NCI-H1694 treated with DMSO at 0.1 percent for 48 hours (cell line): ENCODE measurements around the gene BHLHE40.

ENCODE experiments used
- DNase-seq: peaks from one replicate; lab custom pipeline; 2025; lab: John Stamatoyannopoulos, UW

The BHLHE40 gene

GRCh38 chr3:4983739-4984510 lies 4.7 kb downstream of the BHLHE40 start:
- DNase-seq, result no peak

DNA sequence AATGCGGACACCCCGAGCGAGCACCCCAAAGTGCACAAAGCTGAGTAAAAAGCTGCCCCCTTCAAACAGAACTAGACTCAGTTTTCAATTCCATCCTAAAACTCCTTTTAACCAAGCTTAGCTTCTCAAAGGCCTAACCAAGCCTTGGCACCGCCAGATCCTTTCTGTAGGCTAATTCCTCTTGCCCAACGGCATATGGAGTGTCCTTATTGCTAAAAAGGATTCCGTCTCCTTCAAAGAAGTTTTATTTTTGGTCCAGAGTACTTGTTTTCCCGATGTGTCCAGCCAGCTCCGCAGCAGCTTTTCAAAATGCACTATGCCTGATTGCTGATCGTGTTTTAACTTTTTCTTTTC lies 5.3 kb downstream of the BHLHE40 start:
- no peak for DNase-seq

DNA sequence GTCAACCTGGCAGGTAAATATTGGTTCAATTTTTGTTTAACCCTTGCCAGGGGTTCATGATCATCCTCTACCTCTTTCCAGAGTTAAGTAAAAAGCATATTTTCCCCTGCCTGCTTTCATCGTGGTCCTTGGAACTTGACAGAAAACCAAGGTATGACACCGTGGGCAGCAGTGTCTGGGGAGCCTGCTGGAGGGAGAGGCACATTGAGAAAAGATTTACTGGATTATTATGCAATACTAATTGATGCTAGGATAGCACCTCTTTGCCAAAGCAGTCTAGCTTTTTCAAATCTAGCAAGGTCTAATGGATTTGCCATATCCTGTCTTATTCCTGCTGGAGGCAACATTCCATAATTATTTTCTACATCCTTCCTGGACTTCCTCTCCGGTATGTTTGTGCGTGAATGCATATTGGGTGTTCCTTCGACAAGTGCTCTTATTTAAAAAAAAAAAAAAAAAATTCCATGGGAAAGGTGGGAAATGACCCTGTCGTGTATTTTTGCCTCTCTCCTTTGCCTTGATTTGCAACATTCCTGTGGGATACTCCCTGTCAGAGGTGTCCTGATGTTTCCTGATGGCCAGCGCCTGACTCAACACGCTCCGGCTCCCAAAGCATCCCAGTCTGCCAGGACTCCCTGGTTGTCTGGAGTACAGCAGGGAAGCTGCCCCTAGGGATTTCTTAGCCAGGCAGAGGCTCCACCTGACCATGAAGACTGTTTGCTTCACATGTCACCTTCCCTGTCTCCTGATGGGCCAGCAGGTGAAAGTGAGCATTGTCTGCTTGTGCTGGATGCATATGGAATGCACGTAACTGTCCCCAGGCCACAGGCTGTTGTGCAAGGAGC lies 6.3 kb downstream of the BHLHE40 start:
- no peak for DNase-seq

DNA sequence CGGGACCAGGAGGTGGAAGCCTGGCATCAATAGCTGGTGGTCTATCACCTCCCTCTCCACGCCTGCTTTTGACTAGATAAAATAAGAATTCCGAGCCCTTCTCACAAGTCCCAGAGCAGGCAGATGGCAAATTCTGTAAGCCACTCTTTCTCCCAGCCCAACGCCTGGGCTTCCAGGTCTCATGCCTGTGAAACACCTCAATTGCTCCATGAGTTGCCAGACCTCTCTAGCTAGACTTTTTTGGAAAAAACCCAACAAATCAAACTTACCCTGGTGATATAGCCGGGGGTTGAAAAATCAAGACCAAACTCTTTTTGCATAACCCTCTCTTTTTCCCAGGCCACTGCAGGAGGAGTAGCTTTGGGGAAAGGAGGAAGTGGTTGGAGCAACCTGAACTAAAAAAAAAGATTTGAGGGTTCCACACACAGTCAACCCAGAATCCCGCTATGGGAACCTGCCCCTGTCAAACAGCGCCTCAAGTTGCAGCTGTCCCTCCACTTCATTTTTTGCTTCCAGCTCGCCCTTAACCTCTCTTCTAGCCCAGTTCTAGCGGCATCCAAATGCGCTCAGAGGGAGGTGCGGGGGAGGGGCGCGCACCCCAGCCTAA lies 7.0 kb downstream of the BHLHE40 start:
- DNase-seq, result no peak

GRCh38 chr3:4986782-4987537 lies 7.7 kb downstream of the BHLHE40 start:
- DNase-seq, result no peak

GRCh38 chr3:4987538-4988296 lies 8.5 kb downstream of the BHLHE40 start:
- DNase-seq, result no peak

DNA sequence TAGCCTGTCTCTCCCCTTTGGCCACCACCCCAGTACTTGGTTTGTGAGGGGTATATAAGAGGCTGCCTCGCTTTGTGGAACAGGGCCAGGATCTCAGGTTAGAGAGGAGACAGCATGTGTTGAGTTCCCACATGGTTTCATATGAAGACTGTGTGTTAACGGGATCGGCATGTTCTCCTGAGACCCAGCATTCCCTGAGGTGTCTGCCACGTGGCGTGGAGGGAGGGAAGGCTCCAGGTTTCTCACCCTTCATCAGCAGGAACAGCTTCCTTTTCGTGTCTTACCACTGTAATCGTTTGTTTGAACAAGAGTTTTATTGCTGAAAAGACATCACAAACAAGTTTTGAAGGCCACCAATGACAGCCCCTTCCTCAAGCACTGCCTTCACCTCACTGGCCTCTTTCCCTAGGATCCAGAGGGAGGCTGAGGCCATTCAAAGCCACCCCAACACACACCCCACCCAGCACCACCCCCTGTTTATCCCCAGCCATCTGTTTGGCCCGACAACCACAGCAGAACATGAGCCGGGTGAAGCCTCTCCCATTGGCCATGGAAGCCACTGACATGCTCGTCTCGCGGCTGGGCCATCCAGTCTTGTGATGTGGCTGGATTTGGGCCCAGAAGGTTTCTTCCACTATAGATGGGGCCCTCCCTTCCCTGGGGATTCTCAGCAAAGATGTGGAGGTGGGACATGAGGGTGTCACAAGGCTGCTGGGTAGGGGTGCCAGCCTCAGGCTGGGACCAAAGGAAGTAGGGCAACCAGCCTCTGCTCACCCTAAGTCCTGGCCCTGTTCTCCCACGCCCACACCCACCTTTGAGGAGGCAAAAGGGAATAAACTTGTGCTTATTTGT lies 10.0 kb downstream of the BHLHE40 start:
- DNase-seq, result no peak

GRCh38 chr3:4990069-4990468 lies 10.8 kb downstream of the BHLHE40 start:
- no peak for DNase-seq

- no peak for DNase-seq
Measured at GRCh38 chr3:4992118-4992517, 12.9 kb downstream of the BHLHE40 start.

DNA sequence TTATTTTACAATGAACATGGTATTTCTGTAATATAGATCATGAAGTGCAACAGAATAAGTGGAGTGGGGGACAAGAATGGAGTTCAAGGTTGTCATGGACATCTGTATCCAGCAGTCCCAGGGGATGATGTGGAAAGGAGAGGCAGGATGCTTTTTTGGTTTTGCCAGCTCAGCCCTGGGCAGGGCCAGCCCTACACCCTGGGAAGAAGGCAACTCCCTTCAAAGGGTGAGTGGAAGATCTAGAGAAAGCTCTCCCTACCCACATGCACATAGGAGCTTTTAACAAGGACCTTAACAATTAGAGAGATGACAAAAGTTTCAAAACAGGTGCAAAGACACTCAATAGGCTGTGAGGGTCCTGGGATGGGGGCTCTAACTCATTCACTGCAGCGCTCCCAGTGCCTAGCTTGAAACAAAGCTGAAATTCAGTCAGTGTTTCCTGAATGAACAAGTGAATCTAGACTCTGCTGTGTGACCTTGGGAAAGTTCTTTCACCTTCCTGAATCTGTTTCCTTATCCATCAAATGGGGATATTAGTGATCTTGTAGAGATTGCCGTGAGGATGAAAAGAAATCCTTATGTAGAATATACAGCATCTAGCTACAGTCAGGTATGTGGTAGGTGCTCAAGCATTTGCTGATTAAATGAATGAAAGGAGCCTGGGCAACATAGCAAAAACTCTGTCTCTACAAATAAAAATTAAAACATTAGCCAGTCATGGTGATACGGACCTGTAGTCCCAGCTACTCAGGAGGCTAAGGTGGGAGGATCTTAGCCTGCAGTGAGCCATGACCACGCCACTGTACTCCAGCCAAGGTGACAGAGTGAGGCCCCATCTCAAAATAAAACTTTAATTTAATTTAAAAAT lies 14.3 kb downstream of the BHLHE40 start:
- DNase-seq, result no peak

GRCh38 chr3:4994144-4994730 lies 15.0 kb downstream of the BHLHE40 start:
- no peak for DNase-seq

DNA sequence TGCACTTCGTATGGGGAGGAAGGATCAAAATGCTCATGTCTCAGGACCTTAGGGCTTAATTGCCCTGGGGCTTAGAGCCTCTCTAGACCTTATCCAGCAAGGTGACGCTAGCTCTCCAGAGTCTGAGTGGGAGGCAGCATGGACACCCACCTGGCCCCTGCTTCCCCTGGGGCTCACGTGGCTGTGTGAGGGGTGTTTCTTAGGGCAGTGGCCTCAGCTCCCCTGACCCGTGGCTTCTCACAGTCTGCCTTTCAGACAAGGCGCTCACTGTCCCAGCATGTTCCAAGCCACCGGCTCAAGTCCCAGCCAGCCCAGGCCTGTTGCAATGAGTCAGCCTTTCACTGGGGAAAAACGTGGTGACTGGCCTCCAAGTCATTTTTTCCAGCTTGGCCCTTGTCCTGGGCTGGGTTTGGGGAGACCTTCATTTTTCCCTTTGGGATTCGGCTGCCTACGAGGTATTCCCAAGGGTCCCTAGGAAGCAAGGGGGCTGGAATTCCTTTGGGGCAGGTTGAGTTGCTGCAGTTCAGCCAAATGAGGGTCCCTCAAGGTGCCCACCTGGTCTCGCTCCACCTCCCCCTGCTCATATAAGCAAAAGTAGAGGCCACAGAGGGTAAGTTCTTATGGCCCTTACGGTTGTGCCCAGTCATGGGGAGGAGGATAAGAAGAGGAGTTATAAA lies 15.7 kb downstream of the BHLHE40 start:
- DNase-seq, result no peak

DNA sequence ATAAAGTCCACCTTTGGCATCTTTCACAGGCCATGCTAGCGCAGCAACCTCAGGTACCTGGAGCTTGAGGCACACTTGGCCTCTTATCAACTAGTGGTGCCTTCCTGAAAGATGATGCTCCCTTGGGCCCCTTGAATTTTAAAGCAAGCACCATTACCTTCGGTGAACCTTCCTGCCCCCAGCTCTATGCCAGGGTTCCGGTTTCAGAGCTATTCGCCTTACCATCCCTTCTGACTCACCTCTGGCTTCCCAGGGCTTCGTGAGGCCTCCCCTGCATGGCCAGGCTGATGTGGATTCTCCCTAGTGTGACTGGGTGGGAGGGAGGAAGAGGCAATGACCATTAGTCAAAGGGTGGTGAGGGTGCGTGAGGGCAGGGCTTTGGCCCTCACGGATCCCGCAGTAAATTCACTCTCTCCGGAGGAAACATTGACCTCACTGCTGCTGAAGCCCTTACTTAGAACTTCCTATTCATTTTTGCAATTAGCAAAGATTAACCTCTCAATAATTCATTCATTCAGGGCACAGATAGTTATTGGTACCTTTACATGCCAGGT lies 16.3 kb downstream of the BHLHE40 start:
- no peak for DNase-seq

GRCh38 chr3:4996223-4996765 lies 17.1 kb downstream of the BHLHE40 start:
- no peak for DNase-seq

GRCh38 chr3:4996771-4997291 lies 17.6 kb downstream of the BHLHE40 start:
- DNase-seq, result no peak

- no peak for DNase-seq
Measured at GRCh38 chr3:4997946-4998345, 18.7 kb downstream of the BHLHE40 start.

GRCh38 chr3:4999531-5000184 lies 20.4 kb downstream of the BHLHE40 start:
- no peak for DNase-seq
